Measurements from ENCODE around the gene ASB7.

GRCh38 chr15:100663915-100664281 is 61.5 kb downstream of the ASB7 start:
- TF ChIP-seq EZH2 (optimal IDR thresholded peaks at IDR 0.05; ENCODE audit: low read depth, low read length) (no peak), EZH2phosphoT487 (IDR thresholded peaks at IDR 0.05; ENCODE audit: low read length) (no peak), CTCF (IDR thresholded peaks at IDR 0.05; ENCODE audit: low read length) (no peak)
